HG02588 (cell line): Measurements from ENCODE around the gene KDM4B.

Source experiments
- ATAC-seq: cut with Tn5 transposase; IDR thresholded peaks from one replicate; pipeline ENCODE4 v1.9.1; 2021; ENCODE audit warnings: mild to moderate bottlenecking, moderate library complexity; ENCODE audit not compliant: unreplicated experiment

The KDM4B gene

DNA sequence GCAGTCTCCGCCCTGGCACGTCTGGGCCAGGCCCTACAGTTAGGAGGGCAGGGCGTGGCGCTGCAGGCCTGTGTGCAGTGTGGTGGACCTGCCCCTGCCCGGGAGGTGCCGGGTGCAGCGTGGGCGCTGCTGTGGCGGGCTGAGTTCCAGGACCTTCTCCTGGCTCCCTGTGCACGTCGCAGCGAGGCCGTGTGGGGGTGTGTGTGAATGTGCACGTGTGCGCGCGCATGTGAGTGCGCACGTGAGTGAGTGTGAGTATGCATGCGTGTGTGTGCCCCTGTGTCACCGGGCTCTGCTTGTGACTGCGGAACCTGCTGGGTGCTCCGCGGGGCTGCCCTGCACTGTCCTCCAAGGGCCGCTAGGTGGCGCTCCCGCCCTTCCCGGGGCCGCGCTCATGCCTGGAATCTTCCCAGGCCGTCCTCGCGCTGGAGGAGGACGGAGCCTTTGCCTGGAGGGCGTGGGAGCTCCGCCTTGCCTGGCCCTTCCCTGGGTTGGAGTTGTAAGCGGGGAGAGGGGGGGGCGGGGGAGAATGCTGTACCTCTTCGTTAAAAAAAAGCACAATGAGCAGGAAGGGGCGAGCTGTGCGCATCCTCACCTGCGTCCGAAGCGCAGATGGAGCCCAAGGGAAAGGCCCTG, 79.3 kb downstream of the KDM4B start:
- no peak for ATAC-seq

DNA sequence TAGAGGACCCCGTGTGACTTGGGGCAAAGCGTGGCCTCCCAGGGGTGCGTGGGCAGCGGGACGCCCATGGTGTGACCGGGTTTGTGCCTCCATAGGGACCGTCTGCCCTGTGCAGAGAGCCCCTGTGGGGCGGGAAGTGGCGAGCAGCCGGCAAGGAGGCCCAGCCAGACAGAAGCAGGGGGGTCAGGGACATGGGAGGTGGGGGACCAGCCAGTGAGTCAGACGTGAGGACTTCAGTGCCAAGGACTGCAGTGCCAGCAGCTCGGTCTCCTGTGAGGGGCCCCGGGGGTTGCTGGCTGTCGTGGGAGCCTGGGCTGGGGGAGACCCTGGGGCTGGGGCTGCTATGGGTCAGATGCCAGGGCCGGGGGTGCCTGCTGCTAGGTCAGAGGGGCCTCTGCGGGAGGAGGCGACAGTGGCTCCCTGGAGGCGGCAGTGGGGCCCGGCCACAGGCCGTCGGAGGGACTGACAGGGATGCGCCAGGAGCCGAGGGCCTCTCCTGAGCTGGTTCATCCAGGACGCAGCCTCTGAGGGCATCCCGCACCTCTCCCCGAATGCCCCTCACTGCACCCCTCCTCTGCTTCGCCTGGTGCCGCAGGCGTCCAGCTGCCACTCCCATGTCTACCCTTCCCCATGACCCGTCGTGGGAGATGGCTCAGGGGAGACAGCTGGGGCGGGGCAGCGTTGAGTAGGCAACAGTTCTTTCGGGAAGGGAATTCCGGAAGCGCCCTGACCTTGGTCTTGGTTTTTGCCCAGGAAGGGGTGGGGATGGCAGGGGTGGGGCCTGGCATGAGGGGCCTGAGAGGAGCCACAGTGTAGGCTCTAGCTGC, 80.0 kb downstream of the KDM4B start:
- no peak for ATAC-seq

DNA sequence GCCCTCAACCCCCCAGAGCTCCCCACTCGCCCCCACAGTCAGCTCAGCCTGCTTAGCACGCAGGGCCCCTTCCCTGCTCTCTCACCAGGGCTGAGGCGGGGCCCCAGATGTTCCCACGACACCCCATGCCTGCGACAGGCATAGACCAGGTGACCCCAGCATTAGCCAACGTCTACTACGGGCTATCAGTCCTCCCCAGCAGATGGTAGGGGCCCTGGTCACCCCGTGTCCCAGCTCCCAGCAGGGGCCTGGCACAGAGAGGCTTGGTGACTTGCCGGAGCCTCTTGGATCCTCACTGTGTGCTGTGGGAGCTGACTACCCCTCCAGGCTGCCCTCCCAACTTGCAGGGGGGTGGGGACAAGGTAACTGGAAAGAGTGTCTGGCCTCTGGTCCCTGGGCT, 80.6 kb downstream of the KDM4B start:
- no peak for ATAC-seq

DNA sequence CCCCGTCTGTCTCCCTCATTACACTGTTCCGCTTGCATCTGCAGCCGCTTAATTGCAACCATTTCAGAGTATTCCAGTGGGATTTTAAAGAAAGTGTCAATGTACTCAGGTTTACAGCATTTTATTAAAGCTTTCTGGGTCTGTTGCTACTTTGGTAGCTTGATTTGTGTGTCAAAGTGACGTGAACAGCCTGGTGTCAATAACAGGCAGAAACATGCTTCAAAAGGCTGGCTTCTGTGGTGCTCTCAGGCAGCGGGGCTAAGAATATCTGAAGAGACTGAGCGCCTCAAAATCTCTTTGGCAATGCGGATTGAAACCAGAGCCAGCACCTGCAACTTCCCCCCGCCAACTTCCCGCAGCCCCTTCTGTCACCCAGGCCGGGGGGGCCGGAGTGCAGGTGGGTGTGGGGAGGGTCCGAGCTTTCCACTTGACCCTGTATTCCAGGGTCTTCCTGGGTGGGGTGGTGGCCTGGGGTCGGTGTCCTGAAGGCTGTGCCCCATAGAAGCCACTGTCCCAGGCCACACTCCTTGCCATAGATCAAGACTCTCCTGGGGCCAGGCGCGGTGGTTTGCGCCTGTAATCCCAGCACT, 81.2 kb downstream of the KDM4B start:
- no peak for ATAC-seq

DNA sequence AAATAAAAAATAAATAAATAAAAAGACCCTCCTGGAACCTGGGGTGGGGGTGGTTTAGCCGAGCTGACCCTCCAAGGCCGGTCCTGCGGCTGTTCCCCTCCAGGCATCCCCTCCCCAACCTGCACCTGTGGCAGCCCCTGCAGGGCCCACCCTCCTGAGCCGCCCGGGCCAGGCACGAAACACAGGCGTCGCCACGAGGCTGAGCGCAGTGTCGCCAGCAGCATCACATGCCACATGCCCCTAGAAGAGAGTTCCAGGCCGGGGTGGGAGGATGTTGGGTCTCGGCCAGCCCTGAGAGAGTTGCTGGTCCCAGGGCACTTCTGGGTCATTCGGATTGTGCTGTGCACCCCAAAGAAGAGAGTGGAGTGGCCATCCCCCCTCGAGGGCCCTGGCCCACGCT, 82.0 kb downstream of the KDM4B start:
- ATAC-seq, result no peak

DNA sequence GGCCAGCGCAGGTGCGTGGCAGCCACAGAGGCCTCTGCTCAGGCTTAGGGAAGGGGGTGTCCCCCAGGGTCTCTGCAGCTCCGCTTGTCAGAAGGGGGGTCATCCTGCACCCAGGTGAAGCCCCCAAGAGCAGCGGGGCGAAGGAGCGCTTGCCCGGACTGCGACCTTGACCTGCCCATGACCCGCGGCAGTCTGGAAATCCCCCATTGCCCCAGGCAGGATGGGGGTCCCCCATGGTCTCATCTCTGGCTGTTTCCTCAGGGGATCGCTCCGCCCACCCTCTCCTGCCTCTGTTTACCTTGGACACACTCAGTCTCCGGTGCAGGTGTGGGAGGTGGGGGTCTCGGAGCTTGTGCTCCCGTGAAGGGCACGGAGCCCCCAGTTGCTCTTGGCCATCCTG, 82.7 kb downstream of the KDM4B start:
- ATAC-seq, result no peak

DNA sequence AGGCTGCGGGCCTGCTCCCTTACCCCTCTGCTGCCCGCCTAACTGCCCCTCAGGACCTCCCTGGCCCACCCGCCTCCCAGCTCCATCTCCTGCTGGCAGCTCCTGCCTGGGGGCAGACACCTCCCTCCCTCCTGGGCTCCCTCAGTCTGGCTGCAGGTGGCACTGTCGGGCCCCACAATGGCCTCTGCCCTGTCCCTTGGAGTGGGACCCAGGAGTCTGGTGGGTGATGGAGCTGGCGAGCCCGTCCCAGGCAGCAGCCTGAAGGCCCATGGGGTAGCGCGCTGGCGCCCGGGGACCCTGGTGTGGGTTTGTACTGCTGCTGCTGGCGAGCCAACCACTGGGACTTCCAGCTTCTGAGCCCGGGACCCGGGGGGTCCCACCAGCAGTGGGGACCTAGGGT, 83.6 kb downstream of the KDM4B start:
- no peak for ATAC-seq

- ATAC-seq, result no peak
Measured at GRCh38 chr19:5052945-5053485, 84.1 kb downstream of the KDM4B start.

GRCh38 chr19:5053661-5054060, 84.7 kb downstream of the KDM4B start:
- ATAC-seq, result no peak

GRCh38 chr19:5054551-5055456, 85.9 kb downstream of the KDM4B start:
- ATAC-seq, result no peak

DNA sequence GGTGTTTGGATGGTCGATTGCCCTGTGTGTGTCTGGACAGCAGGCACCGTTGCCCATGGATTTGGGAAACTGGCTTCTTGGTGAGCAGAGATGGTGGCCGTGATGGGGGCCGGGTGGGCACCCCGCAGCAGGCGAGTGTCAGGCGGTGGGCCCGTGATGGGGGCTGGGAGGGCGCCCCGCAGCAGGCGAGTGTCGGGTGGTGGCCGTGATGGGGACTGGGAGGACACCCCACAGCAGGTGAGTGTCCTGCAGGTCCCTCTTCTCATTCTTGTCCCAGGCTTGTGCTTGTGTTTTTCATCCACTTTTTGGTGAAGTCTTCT, 86.5 kb downstream of the KDM4B start:
- ATAC-seq, result no peak

GRCh38 chr19:5057860-5058259, 88.9 kb downstream of the KDM4B start:
- ATAC-seq, result no peak

- ATAC-seq, result no peak
Measured at GRCh38 chr19:5058521-5059212, 89.8 kb downstream of the KDM4B start.

GRCh38 chr19:5059213-5059574, 90.3 kb downstream of the KDM4B start:
- ATAC-seq, result no peak

GRCh38 chr19:5059793-5060192, 90.9 kb downstream of the KDM4B start:
- ATAC-seq, result no peak

GRCh38 chr19:5062195-5062594, 93.3 kb downstream of the KDM4B start:
- no peak for ATAC-seq

DNA sequence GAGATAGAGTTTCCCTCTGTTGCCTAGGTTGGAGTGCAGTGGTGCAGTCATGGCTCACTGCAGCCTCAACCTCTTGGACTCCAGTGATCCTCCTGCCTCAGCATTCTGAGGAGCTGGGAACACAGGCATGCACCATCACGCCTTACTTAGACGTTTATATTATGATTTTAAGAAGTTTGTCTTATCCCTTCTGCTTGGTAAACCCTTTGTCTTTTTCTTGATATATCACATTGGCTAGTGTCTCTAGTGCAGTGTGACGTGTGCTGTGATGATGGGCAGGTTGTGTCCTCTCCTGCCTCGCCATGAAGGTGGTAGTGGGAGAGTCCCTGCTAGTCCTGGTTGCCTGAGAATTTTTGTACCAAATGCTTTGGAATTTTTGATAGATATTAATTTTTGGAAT, 93.9 kb downstream of the KDM4B start:
- no peak for ATAC-seq

DNA sequence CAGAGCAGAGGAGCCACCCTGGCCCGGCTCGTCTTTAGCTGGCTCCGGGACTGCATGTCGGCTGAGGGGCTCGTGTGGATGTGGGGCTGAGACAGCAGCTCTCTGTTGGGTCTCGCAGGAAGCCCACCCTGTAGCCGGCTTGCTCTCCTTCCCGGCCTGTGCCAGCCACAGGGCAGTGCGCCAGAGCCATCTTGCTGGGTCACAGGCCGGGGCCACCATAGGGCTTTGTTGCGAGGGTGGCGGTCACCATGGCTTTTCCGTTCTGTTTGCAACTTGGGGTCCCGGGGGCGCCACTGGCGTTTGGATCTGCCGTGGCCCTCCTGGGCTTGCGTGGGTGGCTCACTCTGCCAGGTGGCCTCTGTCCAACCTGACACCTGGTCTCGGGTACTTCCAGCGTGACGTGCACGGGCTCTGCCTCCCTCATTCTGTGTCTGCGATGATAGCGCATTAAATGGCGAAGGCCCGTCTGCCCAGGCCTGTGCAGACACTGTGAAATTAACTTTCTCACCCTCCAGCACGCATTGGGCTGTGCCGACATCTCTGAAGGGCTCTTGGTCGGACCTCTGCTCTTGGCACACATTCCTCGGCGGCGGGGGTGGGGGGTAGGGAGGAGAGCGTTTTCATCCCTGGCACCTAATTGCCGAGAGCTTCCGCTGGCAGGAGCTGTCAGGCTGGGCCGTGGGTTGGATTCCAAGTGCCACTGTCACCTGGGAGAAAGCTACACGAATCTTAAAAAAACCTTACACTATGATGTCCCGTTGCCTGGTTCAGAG, 95.1 kb downstream of the KDM4B start:
- no peak for ATAC-seq

DNA sequence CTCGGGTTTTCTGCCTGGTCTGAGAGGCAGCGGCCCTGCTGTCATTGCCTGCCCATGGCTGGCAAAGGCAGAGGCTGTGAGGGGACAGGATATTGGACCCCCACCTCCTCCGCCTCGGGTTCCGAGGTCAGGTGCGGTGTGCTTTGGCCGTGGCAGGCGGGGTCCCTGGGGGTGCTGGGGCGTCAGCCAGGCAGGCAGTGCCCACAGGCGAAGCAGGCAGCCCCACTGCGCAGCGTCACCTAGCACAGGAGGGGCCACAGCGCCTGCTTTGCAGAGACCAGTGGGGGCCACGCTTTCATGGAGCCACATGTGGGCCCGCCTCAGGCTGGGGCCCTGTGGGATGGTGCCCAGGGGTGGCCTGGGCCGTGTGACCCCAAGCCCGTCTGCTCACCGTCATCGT, 96.0 kb downstream of the KDM4B start:
- no peak for ATAC-seq

DNA sequence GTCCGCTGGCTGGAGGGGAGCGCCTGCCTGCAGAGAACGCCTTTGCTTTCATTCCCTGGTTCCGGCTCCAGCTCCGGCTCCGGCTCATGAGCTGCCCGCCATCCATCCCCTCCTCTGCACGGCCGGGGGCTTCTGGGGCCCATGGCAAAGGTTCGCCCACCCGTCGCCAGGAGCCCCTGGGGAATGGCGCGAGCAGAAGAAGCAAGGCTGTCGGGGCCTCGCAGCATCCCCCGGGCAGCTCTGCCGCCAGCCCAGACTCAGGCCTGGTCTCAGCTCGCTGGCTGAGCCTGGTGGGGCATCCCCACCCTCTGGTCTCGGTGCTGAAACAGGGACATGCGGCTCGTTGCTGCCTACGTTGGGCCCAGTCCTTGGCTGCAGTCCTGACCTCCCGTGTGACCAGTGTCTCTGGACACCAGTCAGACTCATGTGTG, 96.8 kb downstream of the KDM4B start:
- ATAC-seq, result no peak
